Mucosa of descending colon (tissue), 3 donors: ENCODE measurements around the gene TAS2R16. TPM values are rescaled to one million over a fixed set of nuclear protein-coding genes. Genes with fewer than 3 reads are reported as not detected.

Experiments
- ATAC-seq: fragments of 200-7000 bp; cut with Tn5 transposase; one replicate; pipeline ENCODE4 v1.9.1; 2020; ENCODE audit warnings: mild to moderate bottlenecking, moderate library complexity
- DNase-seq, 3 donors: peaks; one replicate each; pipeline ENCODE4 v3.0.0-alpha.2; 2020
- H3K36me3 ChIP-seq: fragments of 200-600 bp; one replicate; pipeline ENCODE4 v1.8.0; 2021; ENCODE audit warnings: low read depth, mild to moderate bottlenecking
- H3K4me1 ChIP-seq: fragments of 200-600 bp; one replicate; pipeline ENCODE4 v1.8.0; 2021; ENCODE audit warnings: low read depth, mild to moderate bottlenecking
- H3K4me3 ChIP-seq: fragments of 200-600 bp; one replicate; pipeline ENCODE4 v1.8.0; 2021; ENCODE audit warnings: mild to moderate bottlenecking
- H3K9me3 ChIP-seq: fragments of 200-600 bp; one replicate; pipeline ENCODE4 v1.8.0; 2021; ENCODE audit warnings: mild to moderate bottlenecking
- intact Hi-C, 2 donors: fragments of 100-400 bp; cut with DNase I in 1 of 2; cut with micrococcal nuclease in 1 of 2; formaldehyde crosslinking; loops; one replicate each; pipeline versions ENCODE4 v1.11.0 to v1.11.1; 2022; cut with DNase I, micrococcal nuclease
- total RNA-seq, 3 donors: library from RNA; stranded (reverse); fragmentation: NEBNext Ultra II Directional in 2 of 3; extraction: Animal tissue kit (Norgen Biotek cat#: 25700) in 2 of 3; gene quantifications; one replicate each; pipeline versions ENCODE4 v1.2.1 to v1.2.4, GENCODE V29; 2021 to 2023
- TF ChIP-seq, protein P1 (sequence below): fragments of 200-600 bp; IDR thresholded peaks from one replicate; pipeline ENCODE4 v1.8.0; 2022; ENCODE audit warnings: antibody characterized with exemption, mild to moderate bottlenecking
- donor health status: DM: no; HTN: no; CAD: no; lungs with moderate emphysema.
- donor health status: DM: no; HTN: no; CAD: no.
- donor health status: DM: no; HTN: yes; CAD: no.

Gene TAS2R16
- total RNA-seq, 3 donors from 2014 or later, result not detected

DNA sequence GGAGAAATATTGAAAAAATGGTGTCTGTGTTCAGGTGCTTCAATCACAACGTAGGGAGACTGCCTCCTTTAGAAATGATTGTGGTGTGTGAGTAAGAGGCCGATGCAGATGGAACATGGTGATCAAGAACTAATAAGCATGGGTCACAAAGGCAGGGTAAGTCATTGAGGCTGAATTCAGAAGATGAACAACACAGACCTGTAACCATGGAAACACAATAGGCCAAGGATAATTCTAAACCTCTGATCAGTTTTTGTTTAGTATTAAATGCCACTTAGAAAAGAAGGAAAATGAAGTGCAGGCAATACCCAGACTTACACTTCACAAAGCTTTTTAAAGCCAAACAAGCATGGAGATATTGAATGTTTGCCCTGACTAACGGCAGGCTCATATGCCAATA lies 32.8 kb upstream of the TAS2R16 start:
- Histone ChIP-seq H3K4me3 (no peak overlapping the region), H3K9me3 (no peaks in the 10 kb centered on the region), H3K4me1 (no peaks in the 10 kb centered on the region), H3K36me3 (no peaks in the 10 kb centered on the region)
- TF ChIP-seq, protein P1, sequence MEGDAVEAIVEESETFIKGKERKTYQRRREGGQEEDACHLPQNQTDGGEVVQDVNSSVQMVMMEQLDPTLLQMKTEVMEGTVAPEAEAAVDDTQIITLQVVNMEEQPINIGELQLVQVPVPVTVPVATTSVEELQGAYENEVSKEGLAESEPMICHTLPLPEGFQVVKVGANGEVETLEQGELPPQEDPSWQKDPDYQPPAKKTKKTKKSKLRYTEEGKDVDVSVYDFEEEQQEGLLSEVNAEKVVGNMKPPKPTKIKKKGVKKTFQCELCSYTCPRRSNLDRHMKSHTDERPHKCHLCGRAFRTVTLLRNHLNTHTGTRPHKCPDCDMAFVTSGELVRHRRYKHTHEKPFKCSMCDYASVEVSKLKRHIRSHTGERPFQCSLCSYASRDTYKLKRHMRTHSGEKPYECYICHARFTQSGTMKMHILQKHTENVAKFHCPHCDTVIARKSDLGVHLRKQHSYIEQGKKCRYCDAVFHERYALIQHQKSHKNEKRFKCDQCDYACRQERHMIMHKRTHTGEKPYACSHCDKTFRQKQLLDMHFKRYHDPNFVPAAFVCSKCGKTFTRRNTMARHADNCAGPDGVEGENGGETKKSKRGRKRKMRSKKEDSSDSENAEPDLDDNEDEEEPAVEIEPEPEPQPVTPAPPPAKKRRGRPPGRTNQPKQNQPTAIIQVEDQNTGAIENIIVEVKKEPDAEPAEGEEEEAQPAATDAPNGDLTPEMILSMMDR, result no peak
- DNase-seq, result no peak
- intact Hi-C loops, result no loop called here
- no peak for ATAC-seq

DNA sequence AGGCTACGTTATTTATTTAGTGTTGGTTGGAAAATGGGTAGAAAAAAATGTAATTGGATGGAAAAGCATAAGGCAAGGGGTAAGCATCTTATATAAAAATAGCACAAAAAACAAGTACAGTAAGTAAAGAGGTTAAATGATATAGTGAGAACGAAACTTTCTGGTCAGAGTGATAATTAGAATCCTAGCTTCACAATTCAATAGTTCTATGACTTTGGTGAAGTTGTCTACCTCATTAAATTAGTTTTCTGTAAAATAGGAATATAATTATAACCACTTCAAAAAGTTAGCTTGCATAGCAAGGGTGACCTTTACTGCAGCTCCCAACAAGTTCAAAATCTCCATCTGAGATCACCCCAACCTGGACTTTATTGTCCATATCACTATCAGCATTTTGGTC lies 30.8 kb upstream of the TAS2R16 start:
- H3K36me3 ChIP-seq, result no peaks in the 10 kb centered on the region
- TF ChIP-seq, protein P1, result no peak
- intact Hi-C loops, result no loop called here
- H3K4me3 ChIP-seq, result no peak overlapping the region
- H3K4me1 ChIP-seq, result no peaks in the 10 kb centered on the region
- H3K9me3 ChIP-seq, result no peaks in the 10 kb centered on the region
- ATAC-seq, result no peak
- DNase-seq, result no peak

DNA sequence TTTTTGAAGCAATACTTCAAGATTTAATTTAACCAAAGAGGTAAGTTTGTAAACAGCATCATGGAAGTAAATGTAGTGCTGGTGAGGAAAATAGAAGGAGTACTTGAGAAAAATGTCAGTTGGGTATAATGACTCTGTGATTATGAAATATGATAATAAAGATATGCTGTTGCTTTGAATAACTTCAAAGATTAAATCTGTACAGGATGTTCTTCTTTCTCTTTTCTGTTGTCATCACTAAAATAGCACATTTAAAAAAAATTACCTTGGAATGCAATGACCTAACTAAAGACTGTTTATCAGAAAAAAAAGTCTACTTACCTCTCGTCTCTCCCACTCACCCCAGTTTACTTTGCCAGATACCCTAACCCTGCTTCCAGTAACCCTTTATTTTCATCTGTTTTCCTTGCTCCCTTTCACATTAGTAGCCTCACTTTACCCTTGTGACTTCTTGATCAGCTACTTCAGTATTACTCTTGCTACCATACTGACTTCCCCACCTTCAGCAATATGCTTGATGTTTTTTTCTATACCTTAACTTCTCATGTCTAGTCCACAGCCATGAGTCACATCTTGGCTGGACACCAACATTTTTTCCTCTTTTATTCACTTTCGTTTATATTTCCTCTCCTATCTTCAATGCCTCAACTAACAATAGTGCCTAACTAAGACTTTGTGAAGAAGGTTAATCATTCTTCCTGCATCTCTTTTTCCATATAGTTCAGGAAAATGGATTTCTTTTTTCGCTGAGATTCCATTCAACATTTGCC lies 29.7 kb upstream of the TAS2R16 start:
- Histone ChIP-seq H3K4me3 (no peak overlapping the region), H3K36me3 (no peaks in the 10 kb centered on the region), H3K4me1 (no peaks in the 10 kb centered on the region), H3K9me3 (no peaks in the 10 kb centered on the region)
- intact Hi-C loops, result no loop called here
- DNase-seq (no peak), ATAC-seq (no peak)
- TF ChIP-seq, protein P1, result no peak

DNA sequence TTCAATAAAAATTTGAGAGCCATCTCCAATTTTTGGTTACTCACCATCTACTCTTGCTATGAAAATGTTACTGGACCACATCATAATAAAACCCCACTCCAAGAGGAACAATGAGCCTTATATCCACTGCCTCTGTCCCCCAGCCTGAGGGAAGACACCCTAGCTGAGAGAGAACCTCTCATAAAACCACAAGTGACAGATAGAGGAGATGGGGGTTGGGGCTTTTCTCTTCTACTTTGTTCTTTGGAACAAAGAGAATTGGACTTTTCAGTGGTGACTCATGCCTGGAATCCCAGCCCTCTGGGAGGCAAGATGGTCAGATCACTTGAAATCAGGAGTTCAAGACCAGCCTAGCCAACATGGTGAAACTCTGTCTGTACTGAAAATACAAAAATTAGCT lies 27.6 kb upstream of the TAS2R16 start:
- intact Hi-C loops, result no loop called here
- H3K4me1 ChIP-seq, result no peaks in the 10 kb centered on the region
- TF ChIP-seq, protein P1, result no peak
- no peaks in the 10 kb centered on the region for H3K36me3 ChIP-seq
- H3K9me3 ChIP-seq, result no peaks in the 10 kb centered on the region
- no peak for DNase-seq
- H3K4me3 ChIP-seq, result no peak overlapping the region
- no peak for ATAC-seq

DNA sequence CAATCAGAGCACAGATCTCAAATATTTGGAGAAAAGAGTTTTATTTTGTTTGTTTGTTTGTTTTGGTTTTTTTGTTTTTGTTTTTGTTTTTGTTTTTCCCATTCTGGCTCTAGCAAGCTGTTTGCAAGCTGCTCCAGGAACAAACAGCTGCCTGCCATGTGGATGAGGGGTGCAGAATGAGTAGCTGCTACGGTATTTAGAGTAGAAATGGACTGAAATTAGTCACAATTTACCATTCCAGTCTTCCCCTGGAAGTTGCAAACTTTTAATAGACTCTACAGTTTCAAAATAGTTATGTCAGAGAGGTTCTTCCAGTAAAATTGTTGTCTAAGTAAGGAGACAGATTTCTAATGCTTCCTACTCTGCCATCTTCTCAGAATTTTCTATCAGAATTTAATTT lies 27.1 kb upstream of the TAS2R16 start:
- Histone ChIP-seq H3K36me3 (no peaks in the 10 kb centered on the region), H3K4me3 (no peak overlapping the region), H3K4me1 (no peaks in the 10 kb centered on the region), H3K9me3 (no peaks in the 10 kb centered on the region)
- DNase-seq (no peak), ATAC-seq (no peak)
- TF ChIP-seq, protein P1, result no peak
- intact Hi-C loops, result no loop called here
